ENCODE results near the gene ASTL. TPM values are rescaled to one million over a fixed set of nuclear protein-coding genes. Genes with fewer than 3 reads are reported as not detected.

The ASTL gene
- total RNA-seq, 1 experiment from 2014 or later, result not detected

DNA sequence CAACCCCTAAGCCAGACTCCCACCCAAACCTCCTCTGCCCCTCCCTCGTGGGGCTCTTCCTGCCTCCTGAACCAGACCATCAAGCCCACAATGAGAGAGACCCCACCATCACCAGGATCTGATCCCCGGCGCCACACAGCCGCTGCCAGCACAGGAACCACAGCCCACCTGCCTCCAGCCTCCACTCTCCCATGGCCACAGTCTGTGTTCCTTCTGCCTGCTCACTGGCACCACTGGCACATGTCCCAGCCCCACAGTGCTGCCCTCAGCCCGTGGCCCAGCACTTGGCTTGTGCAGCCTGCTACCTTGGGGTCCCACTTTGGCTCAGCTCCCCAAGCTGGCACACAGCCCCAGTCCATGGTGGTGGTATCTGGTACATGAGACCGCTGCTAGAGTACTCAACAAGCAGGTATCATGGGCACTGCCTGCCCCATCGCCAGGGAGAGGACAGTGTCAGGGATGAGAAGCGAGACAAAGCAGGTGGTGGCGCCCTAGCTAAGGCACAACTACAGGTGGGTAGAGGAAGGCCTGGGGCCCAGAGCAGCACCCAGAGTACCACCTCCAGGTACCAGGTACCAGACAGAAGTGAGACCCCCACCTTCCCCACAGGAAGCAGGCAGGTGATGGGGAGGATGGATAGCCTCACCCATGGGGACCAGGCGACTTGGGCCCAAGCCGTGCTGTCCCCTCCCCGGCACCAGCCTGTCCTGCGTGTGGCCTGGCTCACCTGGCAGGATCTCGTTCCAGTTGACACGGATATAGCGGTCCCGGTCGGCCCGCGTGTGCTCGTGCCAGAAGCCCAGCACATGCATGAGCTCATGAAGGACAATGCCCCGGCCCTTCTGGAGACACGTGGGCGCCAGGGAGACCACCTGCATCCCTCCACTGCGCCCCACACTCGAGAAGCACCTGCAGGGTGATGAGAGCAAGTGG lies 6.2 kb downstream of the ASTL start:
- no peaks in the 10 kb centered on the region; the same call in 1 of the 2 replicates for H3K27me3 ChIP-seq
- H3K4me3 ChIP-seq, result no peak overlapping the region
- no peak overlapping the region for H3K27ac ChIP-seq

DNA sequence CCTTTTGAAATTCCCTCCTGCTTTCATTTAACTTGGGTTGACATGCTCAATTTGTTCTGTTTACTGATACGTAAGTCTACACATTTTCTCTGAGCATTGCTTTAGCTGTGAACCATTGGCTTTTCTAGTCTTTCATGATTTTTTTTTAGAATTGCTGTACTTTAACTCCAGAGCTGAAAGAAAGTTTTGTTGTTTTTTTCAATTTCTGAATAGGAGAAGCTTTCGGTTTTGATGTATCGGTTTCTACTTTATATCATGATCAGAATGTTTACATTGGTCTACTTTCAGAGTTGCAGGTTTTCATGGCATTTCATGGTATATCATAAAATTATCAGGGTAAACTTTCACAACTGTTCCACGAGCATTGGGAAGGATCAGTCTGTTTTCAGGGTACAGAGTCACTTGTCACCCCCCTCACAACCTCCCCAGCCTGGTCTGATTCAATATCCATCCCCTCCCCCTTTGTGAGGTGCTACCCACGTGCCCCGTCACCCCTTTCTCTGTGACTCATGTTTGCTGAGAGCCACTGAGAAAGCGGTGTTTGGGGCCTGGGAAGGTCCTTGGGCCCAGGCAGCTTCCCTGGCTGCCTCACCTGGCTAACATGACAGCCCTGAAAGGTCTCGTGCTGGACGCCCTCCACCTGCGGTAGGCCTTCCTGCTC lies 7.0 kb downstream of the ASTL start:
- Histone ChIP-seq H3K4me1 (peaks cover 3% of the 10 kb centered on the region; the same call in 1 of the 2 replicates), H3K27ac (no peak overlapping the region), H3K36me3 (no peaks in the 10 kb centered on the region), H3K9me3 (replicated peaks) (no peaks in the 10 kb centered on the region), H3K27me3 (no peaks in the 10 kb centered on the region; the same call in 1 of the 2 replicates), H3K4me3 (no peak overlapping the region)
- no peak for DNase-seq

More for the DNA sequence above, 6.2 kb downstream of the ASTL start:
- Histone ChIP-seq H3K9me3 (replicated peaks) (no peaks in the 10 kb centered on the region), H3K4me1 (peaks cover 7% of the 10 kb centered on the region; the same call in 1 of the 2 replicates), H3K36me3 (no peaks in the 10 kb centered on the region)
- no peak for DNase-seq

- Histone ChIP-seq H3K36me3 (no peaks in the 10 kb centered on the region), H3K4me3 (no peak overlapping the region), H3K27me3 (no peaks in the 10 kb centered on the region; the same call in 1 of the 2 replicates)
Measured at GRCh38 chr2:96130483-96130882, 7.8 kb downstream of the ASTL start.

DNA sequence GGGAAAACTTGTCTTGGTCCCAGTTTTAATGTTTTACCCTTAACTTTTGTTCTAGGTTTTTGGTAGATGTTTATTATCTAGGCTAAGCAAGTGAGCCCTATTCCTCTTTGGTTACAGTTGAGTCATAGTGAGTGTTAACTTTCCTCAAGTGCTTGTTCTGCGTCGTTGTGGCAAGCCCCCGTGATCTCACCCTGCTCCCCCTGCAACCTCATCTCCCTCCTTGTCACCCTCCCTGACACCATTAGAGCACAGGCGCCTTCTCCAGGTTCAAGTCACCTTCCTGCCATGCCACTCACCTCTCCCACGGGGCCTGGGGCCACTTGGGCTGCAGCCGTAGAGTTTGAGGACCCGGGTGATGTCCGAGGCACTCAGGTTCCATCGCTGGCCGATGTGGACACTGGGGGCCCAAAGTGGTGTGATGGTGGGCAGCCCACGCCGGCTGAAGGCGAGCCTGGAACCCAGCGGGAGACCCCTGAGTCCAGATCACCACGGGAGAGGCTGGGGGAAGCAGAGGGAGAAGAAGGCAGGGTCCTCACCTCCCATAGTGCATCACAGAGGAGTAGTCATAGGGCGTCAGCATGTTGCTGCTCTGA lies 8.7 kb downstream of the ASTL start:
- Histone ChIP-seq H3K36me3 (no peaks in the 10 kb centered on the region), H3K4me1 (no peaks in the 10 kb centered on the region), H3K9me3 (replicated peaks) (no peaks in the 10 kb centered on the region), H3K27me3 (no peaks in the 10 kb centered on the region), H3K4me3 (no peak overlapping the region), H3K27ac (no peak overlapping the region)
- DNase-seq, result no peak

More at GRCh38 chr2:96130483-96130882, 7.8 kb downstream of the ASTL start:
- H3K9me3 ChIP-seq (replicated peaks), result no peaks in the 10 kb centered on the region
- DNase-seq, result no peak
- no peaks in the 10 kb centered on the region for H3K4me1 ChIP-seq
- no peak overlapping the region for H3K27ac ChIP-seq

- H3K27me3 ChIP-seq, result peaks cover 6% of the 10 kb centered on the region; the same call in 1 of the 2 replicates
- H3K4me3 ChIP-seq, result no peak overlapping the region
- no peak overlapping the region for H3K27ac ChIP-seq
- H3K36me3 ChIP-seq, result no peaks in the 10 kb centered on the region
- H3K9me3 ChIP-seq (replicated peaks), result no peaks in the 10 kb centered on the region
- DNase-seq, result no peak
- no peaks in the 10 kb centered on the region for H3K4me1 ChIP-seq
Measured at GRCh38 chr2:96128456-96128855, 9.8 kb downstream of the ASTL start.

DNA sequence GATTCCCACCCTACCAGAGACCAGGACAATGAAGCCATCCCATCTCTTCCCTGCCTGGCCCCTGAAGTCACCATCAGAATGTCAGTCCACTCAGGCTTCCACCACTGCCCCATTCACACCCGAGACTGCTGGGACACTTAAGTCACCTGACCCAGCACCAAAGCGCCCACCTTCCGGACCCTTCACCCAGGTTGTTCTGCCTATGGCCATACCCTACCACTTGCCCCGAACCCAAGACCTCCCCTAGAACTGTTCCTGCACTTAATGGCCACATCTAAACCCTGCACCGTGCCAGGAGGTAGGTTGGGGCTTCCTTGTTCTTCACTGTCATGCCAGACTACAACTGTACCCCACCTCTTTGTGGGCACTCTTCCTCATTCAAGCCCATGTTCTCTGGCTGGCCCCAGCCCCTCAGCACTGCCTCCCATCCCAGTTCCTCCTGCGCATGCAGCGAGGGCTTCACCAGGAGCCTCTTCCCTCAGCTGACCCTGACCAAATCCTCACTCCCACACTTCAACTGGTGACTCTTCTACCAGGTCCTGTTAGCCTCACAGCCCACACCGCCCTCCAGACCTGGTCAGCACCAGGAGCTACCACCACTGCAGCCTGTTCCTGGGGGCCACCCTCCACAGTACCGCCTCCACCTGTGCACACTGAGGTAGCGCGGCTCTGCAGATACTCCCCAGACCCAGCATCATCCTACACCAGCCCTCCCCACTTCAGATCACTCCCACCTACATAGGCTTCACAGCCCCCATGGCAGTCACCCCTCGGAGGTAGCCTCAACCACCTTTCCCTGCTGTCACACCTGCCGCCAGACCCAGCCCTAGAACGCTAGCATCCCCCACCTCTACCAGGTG lies 13.7 kb downstream of the ASTL start:
- Histone ChIP-seq H3K9me3 (replicated peaks) (no peaks in the 10 kb centered on the region), H3K4me1 (peaks cover 3% of the 10 kb centered on the region; the same call in 1 of the 2 replicates), H3K27ac (no peak overlapping the region), H3K36me3 (no peaks in the 10 kb centered on the region), H3K27me3 (peaks cover 20% of the 10 kb centered on the region; the same call in 1 of the 2 replicates), H3K4me3 (no peak overlapping the region)
- no peak for DNase-seq

DNA sequence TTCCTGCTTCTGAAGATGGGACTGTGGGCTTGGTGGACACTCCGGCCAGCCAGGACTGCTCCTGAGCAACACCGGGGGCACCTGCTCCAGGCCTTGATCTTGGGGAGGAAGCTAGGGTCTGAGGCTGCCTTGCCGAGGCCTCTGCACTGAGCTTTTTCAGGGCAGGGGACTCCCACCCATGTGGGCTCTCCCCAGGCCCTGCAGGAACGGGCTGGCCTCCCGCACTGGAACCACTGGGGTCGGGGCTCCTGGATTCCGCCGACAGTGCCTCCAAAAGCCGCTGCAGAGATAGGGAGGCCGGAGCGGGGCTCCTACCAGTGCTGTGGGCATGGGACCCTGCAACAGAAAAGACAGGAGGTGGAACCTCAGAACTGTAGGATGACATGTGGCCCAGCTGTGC lies 14.4 kb downstream of the ASTL start:
- Histone ChIP-seq H3K4me3 (no peak overlapping the region), H3K4me1 (peaks cover 3% of the 10 kb centered on the region; the same call in 1 of the 2 replicates), H3K9me3 (replicated peaks) (no peaks in the 10 kb centered on the region), H3K36me3 (no peaks in the 10 kb centered on the region), H3K27ac (no peak overlapping the region), H3K27me3 (peaks cover 20% of the 10 kb centered on the region; the same call in 1 of the 2 replicates)
- DNase-seq, result no peak

DNA sequence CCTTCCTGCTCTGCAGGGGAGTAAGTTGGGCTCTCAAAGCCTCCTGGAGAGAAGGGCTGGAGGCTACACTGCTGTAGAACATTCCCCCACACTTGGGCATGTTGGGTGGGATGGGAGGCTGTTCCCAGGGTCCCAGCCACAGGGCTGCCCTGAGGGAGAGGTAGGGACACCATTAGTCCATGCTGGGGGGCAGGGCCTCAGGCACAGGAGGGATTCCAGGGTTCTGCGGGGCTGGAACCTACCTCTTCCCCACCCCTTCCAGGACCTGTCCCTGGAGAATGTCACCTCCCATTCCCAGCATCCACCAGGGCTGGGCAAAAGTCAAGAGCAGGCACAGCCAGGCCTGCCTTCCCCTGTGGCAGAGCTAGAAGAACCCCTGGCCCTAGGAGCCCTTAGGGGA lies 15.0 kb downstream of the ASTL start:
- H3K4me1 ChIP-seq, result peaks cover 3% of the 10 kb centered on the region; the same call in 1 of the 2 replicates
- peaks cover 20% of the 10 kb centered on the region; the same call in 1 of the 2 replicates for H3K27me3 ChIP-seq
- no peak for DNase-seq
- H3K27ac ChIP-seq, result no peak overlapping the region
- H3K9me3 ChIP-seq (replicated peaks), result no peaks in the 10 kb centered on the region
- H3K36me3 ChIP-seq, result no peaks in the 10 kb centered on the region
- H3K4me3 ChIP-seq, result no peak overlapping the region

DNA sequence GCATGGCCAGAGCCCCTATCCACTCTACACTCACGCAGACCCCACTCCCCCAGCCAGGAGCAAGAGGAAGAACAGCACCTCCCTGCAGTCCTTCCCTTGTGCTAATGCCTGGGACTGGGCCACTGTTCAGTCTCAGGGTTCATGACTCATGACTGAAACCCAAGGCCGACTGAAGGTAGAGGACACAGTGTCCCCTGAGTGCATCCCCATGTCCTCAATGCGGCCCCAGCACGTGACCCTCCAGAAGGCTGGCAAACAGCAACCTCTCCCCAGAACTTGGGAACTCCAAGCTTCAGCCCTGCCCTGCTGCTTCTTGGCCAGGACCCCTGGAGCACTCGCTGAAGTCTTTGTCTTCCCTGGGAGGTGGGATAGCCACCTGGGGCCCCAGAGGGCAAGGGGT lies 15.9 kb downstream of the ASTL start:
- Histone ChIP-seq H3K36me3 (no peaks in the 10 kb centered on the region), H3K9me3 (replicated peaks) (no peaks in the 10 kb centered on the region), H3K27me3 (peaks cover 20% of the 10 kb centered on the region; the same call in 1 of the 2 replicates), H3K4me1 (peaks cover 3% of the 10 kb centered on the region; the same call in 1 of the 2 replicates), H3K4me3 (no peak overlapping the region), H3K27ac (no peak overlapping the region)
- DNase-seq, result no peak

- Histone ChIP-seq H3K27me3 (peaks cover 20% of the 10 kb centered on the region; the same call in 1 of the 2 replicates), H3K9me3 (replicated peaks) (no peaks in the 10 kb centered on the region), H3K36me3 (no peaks in the 10 kb centered on the region), H3K4me1 (peaks cover 3% of the 10 kb centered on the region; the same call in 1 of the 2 replicates), H3K27ac (no peak overlapping the region), H3K4me3 (no peak overlapping the region)
- DNase-seq, result no peak
Measured at GRCh38 chr2:96121414-96121813, 16.9 kb downstream of the ASTL start.

DNA sequence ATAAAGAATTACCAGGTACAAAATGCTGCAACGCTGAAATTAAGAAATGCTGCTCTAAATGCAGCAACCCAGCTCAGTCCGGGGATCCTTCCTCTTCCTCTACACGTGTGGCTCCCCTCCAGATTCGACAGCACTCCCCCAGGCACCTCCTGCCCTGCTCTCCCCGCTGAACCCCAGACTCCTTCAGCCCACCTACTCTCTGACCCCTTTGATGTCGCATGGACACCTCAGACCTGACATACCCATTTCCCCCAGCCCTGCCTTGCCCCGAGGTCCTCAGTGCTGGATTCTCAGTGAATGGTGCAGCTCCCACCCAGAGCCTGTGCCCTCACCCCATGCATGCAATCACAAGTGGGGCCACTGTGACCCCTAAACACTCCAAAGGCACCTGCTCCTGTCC lies 17.3 kb downstream of the ASTL start:
- H3K4me1 ChIP-seq, result peaks cover 3% of the 10 kb centered on the region; the same call in 1 of the 2 replicates
- H3K9me3 ChIP-seq (replicated peaks), result no peaks in the 10 kb centered on the region
- no peak for DNase-seq
- H3K27ac ChIP-seq, result no peak overlapping the region
- no peak overlapping the region for H3K4me3 ChIP-seq
- H3K27me3 ChIP-seq, result peaks cover 20% of the 10 kb centered on the region; the same call in 1 of the 2 replicates
- no peaks in the 10 kb centered on the region for H3K36me3 ChIP-seq

GRCh38 chr2:96120091-96120720 lies 18.1 kb downstream of the ASTL start:
- no peak overlapping the region for H3K27ac ChIP-seq
- peaks cover 20% of the 10 kb centered on the region; the same call in 1 of the 2 replicates for H3K27me3 ChIP-seq
- no peak overlapping the region for H3K4me3 ChIP-seq
- H3K36me3 ChIP-seq, result no peaks in the 10 kb centered on the region
- H3K4me1 ChIP-seq, result peaks cover 3% of the 10 kb centered on the region; the same call in 1 of the 2 replicates
- no peaks in the 10 kb centered on the region for H3K9me3 ChIP-seq (replicated peaks)
- DNase-seq, result no peak

DNA sequence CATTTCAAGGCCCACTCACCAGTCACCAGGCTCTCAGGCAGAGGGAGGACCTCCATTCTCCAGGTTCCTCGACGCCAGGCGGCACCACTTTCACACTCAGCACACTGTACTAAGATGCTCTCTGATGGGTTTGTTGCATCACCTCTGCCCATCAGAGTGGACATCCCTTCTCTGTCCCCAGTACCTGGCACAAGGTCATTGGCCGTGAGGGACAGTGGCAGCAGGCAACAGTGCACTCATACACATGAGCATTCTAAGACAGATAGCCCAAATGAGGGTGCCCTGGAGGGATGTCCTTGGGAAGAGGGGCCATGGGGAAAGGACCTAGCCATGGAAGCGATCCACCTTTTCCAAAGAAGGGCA lies 18.9 kb downstream of the ASTL start:
- Histone ChIP-seq H3K4me1 (peaks cover 3% of the 10 kb centered on the region; the same call in 1 of the 2 replicates), H3K9me3 (replicated peaks) (no peaks in the 10 kb centered on the region), H3K36me3 (no peaks in the 10 kb centered on the region), H3K4me3 (no peak overlapping the region), H3K27me3 (peaks cover 20% of the 10 kb centered on the region; the same call in 1 of the 2 replicates), H3K27ac (no peak overlapping the region)
- no peak for DNase-seq
